COLO829 (cell line): ENCODE data around the gene KDM4B.
"Not testable (repeated sequence)": the region's sequence is repeated elsewhere in the genome, so short reads cannot be mapped to it uniquely, and the experiment has no call there.

Experiments used
- DNase-seq: peaks from one replicate; pipeline ENCODE4 v3.0.0; 2012; ENCODE audit warnings: low spot score

Gene KDM4B

GRCh38 chr19:4967738-4968461, 1.0 kb upstream of the KDM4B start:
- DNase-seq, result no peak

GRCh38 chr19:4969292-4969771, 419 bp downstream of the KDM4B start:
- no peak for DNase-seq

- no peak for DNase-seq
Observed at GRCh38 chr19:4969772-4970531, 1.0 kb downstream of the KDM4B start.

GRCh38 chr19:4970558-4971423, 1.9 kb downstream of the KDM4B start:
- DNase-seq, result no peak

GRCh38 chr19:4971424-4971793, 2.5 kb downstream of the KDM4B start:
- DNase-seq, result no peak

GRCh38 chr19:4971816-4972495, 3.0 kb downstream of the KDM4B start:
- DNase-seq, result no peak

GRCh38 chr19:4972509-4973230, 3.8 kb downstream of the KDM4B start:
- peak; percentile 48 for DNase-seq

GRCh38 chr19:4974880-4975469, 6.1 kb downstream of the KDM4B start:
- DNase-seq, result no peak

GRCh38 chr19:4975601-4976000, 6.7 kb downstream of the KDM4B start:
- DNase-seq, result not testable (repeated sequence)

GRCh38 chr19:4976401-4977298, 7.7 kb downstream of the KDM4B start:
- no peak for DNase-seq

GRCh38 chr19:4977299-4978174, 8.6 kb downstream of the KDM4B start:
- DNase-seq, result no peak

- DNase-seq, result no peak
Observed at GRCh38 chr19:4979211-4979807, 10.4 kb downstream of the KDM4B start.

GRCh38 chr19:4980067-4980466, 11.2 kb downstream of the KDM4B start:
- no peak for DNase-seq

- no peak for DNase-seq
Observed at GRCh38 chr19:4980838-4981680, 12.1 kb downstream of the KDM4B start.

- no peak for DNase-seq
Observed at GRCh38 chr19:4981681-4981958, 12.7 kb downstream of the KDM4B start.

- DNase-seq, result no peak
Observed at GRCh38 chr19:4983346-4984105, 14.6 kb downstream of the KDM4B start.

GRCh38 chr19:4984106-4984380, 15.1 kb downstream of the KDM4B start:
- DNase-seq, result no peak
